Epithelial cell of prostate (primary cell): ENCODE results near the gene USP17L29.
"Not testable (repeated sequence)": the region's sequence is repeated elsewhere in the genome, so short reads cannot be mapped to it uniquely, and the experiment has no call there.

ENCODE experiments used
- DNase-seq: peaks from one replicate; pipeline ENCODE4 v3.0.0-alpha.2; 2011; ENCODE audit warnings: low read depth, low spot score
- H3K27ac ChIP-seq: fragments of 450-650 bp; 2 replicates; pipeline ENCODE4 v1.5.1; 2017; ENCODE audit warnings: mild to moderate bottlenecking

Gene USP17L29

GRCh38 chr4:9353338-9353737 is at the start of gene USP17L29:
USP17L29 (plus strand) TSS chr4:9353638; CDS start chr4:9353638, 0 bp downstream.
- DNase-seq, H3K27ac ChIP-seq: not testable (repeated sequence)

- not testable (repeated sequence) for DNase-seq, H3K27ac ChIP-seq
Measured at GRCh38 chr4:9324191-9324590, 29.2 kb upstream of the USP17L29 start.

GRCh38 chr4:9324865-9325264 is 28.6 kb upstream of the USP17L29 start, which contains the start of gene USP17L24:
USP17L24 (plus strand) TSS chr4:9325165; CDS start chr4:9325165, 0 bp downstream.
- H3K27ac ChIP-seq, DNase-seq: not testable (repeated sequence)

GRCh38 chr4:9329611-9330010 is 23.8 kb upstream of the USP17L29 start, which contains the start of gene USP17L25:
USP17L25 (plus strand) TSS chr4:9329911; CDS start chr4:9329911, 0 bp downstream.
- not testable (repeated sequence) for H3K27ac ChIP-seq

GRCh38 chr4:9334358-9334757 is 19.1 kb upstream of the USP17L29 start, which contains the start of gene USP17L26:
USP17L26 (plus strand) TSS chr4:9334658; CDS start chr4:9334658, 0 bp downstream.
- DNase-seq, H3K27ac ChIP-seq: not testable (repeated sequence)

More at GRCh38 chr4:9329611-9330010, 23.8 kb upstream of the USP17L29 start, which contains the start of gene USP17L25:
- DNase-seq = not testable (repeated sequence)

GRCh38 chr4:9339103-9339502 is 14.3 kb upstream of the USP17L29 start, which contains the start of gene USP17L5:
USP17L5 (plus strand) TSS chr4:9339403; CDS start chr4:9339403, 0 bp downstream.
- not testable (repeated sequence) for DNase-seq

GRCh38 chr4:9343848-9344247 is 9.6 kb upstream of the USP17L29 start, which contains the start of gene USP17L27:
USP17L27 (plus strand) TSS chr4:9344148; CDS start chr4:9344148, 0 bp downstream.
- DNase-seq, H3K27ac ChIP-seq: not testable (repeated sequence)

More at GRCh38 chr4:9339103-9339502, 14.3 kb upstream of the USP17L29 start, which contains the start of gene USP17L5:
- H3K27ac ChIP-seq = not testable (repeated sequence)

GRCh38 chr4:9348593-9348992 is 4.8 kb upstream of the USP17L29 start, which contains the start of gene USP17L28:
USP17L28 (plus strand) TSS chr4:9348893; CDS start chr4:9348893, 0 bp downstream.
- DNase-seq, H3K27ac ChIP-seq: not testable (repeated sequence)

- DNase-seq, H3K27ac ChIP-seq: not testable (repeated sequence)
Measured at GRCh38 chr4:9350866-9351265, 2.6 kb upstream of the USP17L29 start.

GRCh38 chr4:9362829-9363228 is 9.4 kb downstream of the USP17L29 start, which contains the start of gene USP17L30:
USP17L30 (plus strand) TSS chr4:9363129; CDS start chr4:9363129, 0 bp downstream.
- not testable (repeated sequence) for DNase-seq, H3K27ac ChIP-seq

- H3K27ac ChIP-seq, DNase-seq: not testable (repeated sequence)
Measured at GRCh38 chr4:9379881-9380280, 26.4 kb downstream of the USP17L29 start.

GRCh38 chr4:9381012-9381534 is 27.6 kb downstream of the USP17L29 start:
- DNase-seq, H3K27ac ChIP-seq: not testable (repeated sequence)

- DNase-seq = peak; percentile 3
- H3K27ac ChIP-seq = no peak overlapping the region
Measured at GRCh38 chr4:9384126-9384525, 30.7 kb downstream of the USP17L29 start.

- H3K27ac ChIP-seq, DNase-seq: not testable (repeated sequence)
Measured at GRCh38 chr4:9389001-9389400, 35.6 kb downstream of the USP17L29 start.
